Spleen (tissue), 11 donors: Measurements from ENCODE around the gene FBN1. TPM values are rescaled to one million over a fixed set of nuclear protein-coding genes. Genes with fewer than 3 reads are reported as not detected.

Experiments
- DNase-seq: peaks from one replicate; pipeline ENCODE4 v3.0.0-alpha.2; 2020
- H3K27ac ChIP-seq, 8 donors: fragments of 200-600 bp; sonication (generic) in 7 of 8; 1 replicate in 4 of 8; 2 replicates in 4 of 8; pipeline versions ENCODE4 v1.5.0 to v1.8.0; 2016 to 2021; ENCODE audit warnings: inconsistent platforms in 4 of 8, mild to moderate bottlenecking in 4 of 8, moderate library complexity in 1 of 8
- H3K27me3 ChIP-seq, 7 donors: fragments of 200-600 bp; sonication (generic) in 6 of 7; replicated peaks in 1 of 7; 1 replicate in 4 of 7; 2 replicates in 3 of 7; pipeline versions ENCODE4 v1.5.0 to v1.8.0; 2016 to 2021; ENCODE audit warnings: inconsistent platforms in 3 of 7, mild to moderate bottlenecking in 1 of 7
- H3K36me3 ChIP-seq, 6 donors: fragments of 200-600 bp; sonication (generic) in 5 of 6; 1 replicate in 4 of 6; 2 replicates in 2 of 6; pipeline versions ENCODE4 v1.5.0 to v1.8.0; 2016 to 2021; ENCODE audit warnings: inconsistent platforms in 2 of 6
- H3K4me1 ChIP-seq, 6 donors: fragments of 200-600 bp; sonication (generic) in 5 of 6; 1 replicate in 3 of 6; 2 replicates in 3 of 6; pipeline versions ENCODE4 v1.5.0 to v1.8.0; 2016 to 2021; ENCODE audit warnings: inconsistent platforms in 3 of 6
- H3K4me3 ChIP-seq, 8 donors: fragments of 200-600 bp; sonication (generic) in 7 of 8; 1 replicate in 4 of 8; 2 replicates in 4 of 8; pipeline versions ENCODE4 v1.5.0 to v1.8.0; 2016 to 2021; ENCODE audit warnings: inconsistent platforms in 4 of 8, mild to moderate bottlenecking in 4 of 8, moderate library complexity in 2 of 8
- H3K9me3 ChIP-seq, 8 donors: fragments of 200-600 bp; sonication (generic) in 7 of 8; 1 replicate in 4 of 8; 2 replicates in 4 of 8; pipeline versions ENCODE4 v1.5.0 to v1.8.0; 2016 to 2021; ENCODE audit warnings: inconsistent platforms in 4 of 8
- POLR2A ChIP-seq, 3 donors: fragments of 450-650 bp; IDR thresholded peaks; one replicate each; pipeline ENCODE4 v1.5.1; 2017; ENCODE audit warnings: antibody characterized with exemption in 3 of 3, mild to moderate bottlenecking in 1 of 3
- POLR2AphosphoS5 ChIP-seq, 3 donors: sonication (generic); formaldehyde crosslinking; IDR thresholded peaks; one replicate each; pipeline ENCODE4 v1.5.1; 2017; ENCODE audit warnings: antibody characterized with exemption in 3 of 3
- WGBS, 5 donors: extraction: QIAGEN DNeasy Blood & Tissue Kit in 3 of 5; methylation state at CpG; one replicate each; pipeline versions ENCODE4 v1.1.5 to v1.1.7; 2013 to 2018; 5-methylcytosine and 5-hydroxymethylcytosine counted together
- intact Hi-C: fragments of 100-400 bp; cut with DNase I; formaldehyde crosslinking; loops from one replicate; pipeline ENCODE4 v1.15.0; 2023; ENCODE audit warnings: low total_unique reads
- polyA plus RNA-seq, 3 donors: library from polyadenylated mRNA; stranded (reverse); fragments of 200-250 nt; gene quantifications; one replicate each; pipeline ENCODE4 v1.2.1, GENCODE V29; 2013
- total RNA-seq, 7 donors: library from RNA; depleted of rRNA in 3 of 7; stranded (reverse); fragments of >200 nt in 3 of 7; fragmentation: NEBNext Ultra II Directional in 4 of 7; extraction: Animal tissue kit (Norgen Biotek cat#: 25700) in 4 of 7; gene quantifications; one replicate each; pipeline versions ENCODE4 v1.1.0 to v1.2.1, GENCODE V29; 2016 to 2021
- TF ChIP-seq, protein P1 (sequence below), 11 experiments: fragments of 200-600 bp in 7 of 11; fragments of 450-650 bp in 4 of 11; sonication (generic) in 4 of 11; IDR thresholded peaks in 8 of 11; conservative IDR thresholded peaks in 3 of 11; 1 replicate in 7 of 11; 2 replicates in 4 of 11; pipeline versions ENCODE4 v1.4.0 to v1.8.0; 2016 to 2021; ENCODE audit warnings: antibody characterized with exemption in 11 of 11, inconsistent platforms in 4 of 11, mild to moderate bottlenecking in 1 of 11
- donor health status: healthy with polysubstance abuse.
- donor health status: DM: no; HTN: no; CAD: no; lungs with moderate emphysema.
- donor health status: DM: no; HTN: no; CAD: no.
- donor health status: Bipolar disorder and iron deficiency.
- donor health status: healthy.
- donor health status: DM: no; HTN: no; CAD: no.
- donor health status: DM: yes; HTN: yes; CAD: no.

Gene FBN1
- total and polyA plus RNA-seq, 10 donors = 3.2 to 139 (median 45.4) TPM

DNA sequence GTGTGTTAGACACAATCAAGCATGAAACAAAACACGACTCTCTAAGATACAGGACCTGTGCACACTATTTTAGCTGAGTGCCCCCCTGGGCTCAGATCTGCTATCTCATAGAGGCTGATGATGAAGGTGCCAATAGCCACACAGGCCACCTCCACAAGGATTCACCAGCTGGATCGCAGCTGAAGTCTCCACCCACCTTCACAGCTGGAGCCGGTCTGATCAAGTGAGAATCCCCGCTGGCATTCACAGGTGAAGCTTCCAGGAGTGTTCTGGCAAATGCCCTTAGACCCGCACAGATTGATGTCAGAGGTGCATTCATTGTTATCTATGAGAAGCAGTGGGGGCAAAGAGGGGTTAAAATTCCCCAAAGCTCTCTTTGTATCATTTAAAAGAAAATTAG, 224.1 kb downstream of the FBN1 start:
- no peak for DNase-seq
- Histone ChIP-seq H3K4me3 (no peak overlapping the region), H3K36me3 (peaks cover 0 to 86% (median 13%) of the 10 kb centered on the region in 6 donors), H3K27me3 (no peaks in the 10 kb centered on the region), H3K4me1 (no peaks in the 10 kb centered on the region), H3K27ac (no peak overlapping the region), H3K9me3 (no peaks in the 10 kb centered on the region)
- intact Hi-C loops = no loop called here
- TF ChIP-seq POLR2A (IDR thresholded peaks at IDR 0.05) (no peak), POLR2AphosphoS5 (IDR thresholded peaks at IDR 0.05) (no peak)
- TF ChIP-seq, protein P1, sequence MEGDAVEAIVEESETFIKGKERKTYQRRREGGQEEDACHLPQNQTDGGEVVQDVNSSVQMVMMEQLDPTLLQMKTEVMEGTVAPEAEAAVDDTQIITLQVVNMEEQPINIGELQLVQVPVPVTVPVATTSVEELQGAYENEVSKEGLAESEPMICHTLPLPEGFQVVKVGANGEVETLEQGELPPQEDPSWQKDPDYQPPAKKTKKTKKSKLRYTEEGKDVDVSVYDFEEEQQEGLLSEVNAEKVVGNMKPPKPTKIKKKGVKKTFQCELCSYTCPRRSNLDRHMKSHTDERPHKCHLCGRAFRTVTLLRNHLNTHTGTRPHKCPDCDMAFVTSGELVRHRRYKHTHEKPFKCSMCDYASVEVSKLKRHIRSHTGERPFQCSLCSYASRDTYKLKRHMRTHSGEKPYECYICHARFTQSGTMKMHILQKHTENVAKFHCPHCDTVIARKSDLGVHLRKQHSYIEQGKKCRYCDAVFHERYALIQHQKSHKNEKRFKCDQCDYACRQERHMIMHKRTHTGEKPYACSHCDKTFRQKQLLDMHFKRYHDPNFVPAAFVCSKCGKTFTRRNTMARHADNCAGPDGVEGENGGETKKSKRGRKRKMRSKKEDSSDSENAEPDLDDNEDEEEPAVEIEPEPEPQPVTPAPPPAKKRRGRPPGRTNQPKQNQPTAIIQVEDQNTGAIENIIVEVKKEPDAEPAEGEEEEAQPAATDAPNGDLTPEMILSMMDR (IDR thresholded peaks at IDR 0.05 in 8 of 11, conservative IDR thresholded peaks at IDR 0.05 in 3 of 11) = no peak
- 87 to 98% (median 89%) methylated on average over 5 of the region's 5 CpGs for WGBS, 5 donors

DNA sequence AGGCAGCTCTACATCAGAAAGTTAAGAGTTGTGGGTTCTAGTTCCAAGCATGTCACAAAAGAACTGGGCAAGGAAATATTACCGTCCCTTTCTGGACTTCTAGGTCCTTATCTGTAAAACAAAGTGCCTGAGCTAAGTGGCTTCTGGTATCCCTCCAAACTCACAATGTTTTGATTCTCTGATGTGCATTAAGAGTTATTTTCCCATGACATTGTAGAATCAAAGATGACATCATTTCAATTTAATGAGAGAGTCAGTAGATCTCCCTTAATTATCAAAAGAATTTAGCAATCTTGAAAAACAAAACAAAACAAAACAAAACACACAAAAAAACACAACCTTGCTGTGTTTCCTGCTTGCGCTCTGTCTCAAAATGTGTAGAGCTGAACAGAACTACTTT, 225.6 kb downstream of the FBN1 start:
- DNase-seq = no peak
- 80 to 90% (median 82%) methylated on average over 2 of the region's 2 CpGs for WGBS, 5 donors
- TF ChIP-seq, protein P1 (IDR thresholded peaks at IDR 0.05 in 8 of 11, conservative IDR thresholded peaks at IDR 0.05 in 3 of 11) = no peak
- TF ChIP-seq POLR2AphosphoS5 (IDR thresholded peaks at IDR 0.05) (no peak), POLR2A (IDR thresholded peaks at IDR 0.05) (no peak)
- no peaks in the 10 kb centered on the region for H3K27me3 ChIP-seq
- H3K9me3 ChIP-seq = no peaks in the 10 kb centered on the region
- H3K4me3 ChIP-seq = no peak overlapping the region
- no peak overlapping the region for H3K27ac ChIP-seq
- H3K4me1 ChIP-seq = no peaks in the 10 kb centered on the region
- H3K36me3 ChIP-seq = peaks cover 0 to 86% (median 14%) of the 10 kb centered on the region in 6 donors
- intact Hi-C loops = no loop called here

DNA sequence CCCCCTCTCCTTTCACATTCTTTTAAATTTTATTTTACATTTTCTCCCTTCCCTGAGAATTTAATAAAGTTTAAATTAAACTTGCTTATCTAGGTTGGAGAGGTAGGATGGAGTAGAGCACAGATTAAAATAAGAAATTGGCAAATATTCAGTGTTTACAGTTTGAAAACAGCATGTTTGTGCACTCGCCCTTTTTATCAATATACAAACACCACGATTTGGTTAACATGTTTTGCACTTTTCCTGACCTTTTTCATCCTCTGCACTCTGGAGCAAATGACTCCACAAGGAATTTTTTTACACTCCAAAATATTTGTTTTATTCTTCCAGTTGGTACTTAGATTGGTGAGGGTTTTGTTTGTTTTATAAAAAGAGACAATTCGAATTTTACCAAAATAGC, 227.2 kb downstream of the FBN1 start:
- Histone ChIP-seq H3K36me3 (peaks cover 0 to 85% (median 14%) of the 10 kb centered on the region in 6 donors), H3K27ac (no peak overlapping the region), H3K9me3 (no peaks in the 10 kb centered on the region), H3K27me3 (no peaks in the 10 kb centered on the region), H3K4me3 (no peak overlapping the region), H3K4me1 (no peaks in the 10 kb centered on the region)
- intact Hi-C loops = no loop called here
- TF ChIP-seq POLR2A (IDR thresholded peaks at IDR 0.05) = no peak
- TF ChIP-seq, protein P1 (IDR thresholded peaks at IDR 0.05 in 8 of 11, conservative IDR thresholded peaks at IDR 0.05 in 3 of 11) = no peak
- no peak for TF ChIP-seq POLR2AphosphoS5 (IDR thresholded peaks at IDR 0.05)
- no peak for DNase-seq
- 77 to 86% (median 81%) methylated on average over 3 of the region's 3 CpGs for WGBS, 5 donors

DNA sequence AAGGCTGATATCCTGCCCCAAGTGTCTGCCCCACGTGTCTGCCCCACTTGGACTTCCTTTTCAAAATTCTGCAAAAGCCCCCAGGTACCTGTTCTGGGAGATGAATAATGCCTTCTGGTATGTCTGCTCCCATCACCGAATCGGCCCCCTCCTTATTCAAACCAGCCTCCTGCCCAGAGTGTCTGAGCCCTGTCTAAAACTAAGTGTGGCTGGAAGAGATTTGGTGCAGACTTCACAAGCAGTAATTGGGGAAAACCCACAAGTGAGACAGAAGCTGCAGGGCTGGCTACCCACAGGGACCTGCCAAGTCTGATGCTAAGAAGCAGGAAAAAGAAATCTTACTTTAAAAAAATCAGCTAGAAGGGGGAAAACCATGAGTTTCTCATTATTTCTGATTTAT, 229.2 kb downstream of the FBN1 start:
- Histone ChIP-seq H3K4me1 (no peaks in the 10 kb centered on the region), H3K4me3 (no peak overlapping the region), H3K27me3 (no peaks in the 10 kb centered on the region), H3K27ac (no peak overlapping the region), H3K9me3 (no peaks in the 10 kb centered on the region), H3K36me3 (peaks cover 0 to 92% (median 9%) of the 10 kb centered on the region in 6 donors)
- DNase-seq = no peak
- TF ChIP-seq, protein P1 (IDR thresholded peaks at IDR 0.05 in 8 of 11, conservative IDR thresholded peaks at IDR 0.05 in 3 of 11) = no peak
- no peak for TF ChIP-seq POLR2A (IDR thresholded peaks at IDR 0.05)
- TF ChIP-seq POLR2AphosphoS5 (IDR thresholded peaks at IDR 0.05) = no peak
- 68 to 80% (median 77%) methylated on average over 3 of the region's 3 CpGs for WGBS, 5 donors
- intact Hi-C loops = no loop called here
